Panc1 (cell line): ENCODE results near the gene PLEKHG4B.
"Not testable (repeated sequence)": the region's sequence is repeated elsewhere in the genome, so short reads cannot be mapped to it uniquely, and the experiment has no call there.

Experiments
- CTCF ChIP-seq: fragments of 450-650 bp; IDR thresholded peaks from 2 replicates; pipeline ENCODE4 v1.5.1; 2017; ENCODE audit warnings: mild to moderate bottlenecking
- POLR2AphosphoS5 ChIP-seq: IDR thresholded peaks from 2 replicates; pipeline ENCODE4 v1.6.1; 2012; ENCODE audit warnings: mild to moderate bottlenecking, low read depth, low read length, moderate library complexity
- REST ChIP-seq, 2 experiments: IDR thresholded peaks; 2 replicates each; pipeline ENCODE4 v1.6.1; 2011 to 2012; ENCODE audit warnings: low read depth in 2 of 2, control low read depth in 1 of 2, low read length in 1 of 2, mild to moderate bottlenecking in 1 of 2, moderate library complexity in 1 of 2; ENCODE audit not compliant: insufficient read depth in 1 of 2

- not testable (repeated sequence) for TF ChIP-seq CTCF; POLR2AphosphoS5; REST (IDR thresholded peaks at IDR 0.05; ENCODE audit: insufficient read depth in 1 of 2, low read depth in 2 of 2, low read length in 1 of 2)
Measured at GRCh38 chr5:164783-165182, 72.8 kb downstream of the PLEKHG4B start.
